HG02884 (cell line): ENCODE results near the gene TNNI3K.

Experiments
- ATAC-seq: cut with Tn5 transposase; IDR thresholded peaks from one replicate; pipeline ENCODE4 v1.9.1; 2021; ENCODE audit warnings: mild to moderate bottlenecking, moderate library complexity; ENCODE audit not compliant: unreplicated experiment

Gene TNNI3K

GRCh38 chr1:74431531-74431930 lies 196.3 kb downstream of the TNNI3K start:
- ATAC-seq, result no peak

DNA sequence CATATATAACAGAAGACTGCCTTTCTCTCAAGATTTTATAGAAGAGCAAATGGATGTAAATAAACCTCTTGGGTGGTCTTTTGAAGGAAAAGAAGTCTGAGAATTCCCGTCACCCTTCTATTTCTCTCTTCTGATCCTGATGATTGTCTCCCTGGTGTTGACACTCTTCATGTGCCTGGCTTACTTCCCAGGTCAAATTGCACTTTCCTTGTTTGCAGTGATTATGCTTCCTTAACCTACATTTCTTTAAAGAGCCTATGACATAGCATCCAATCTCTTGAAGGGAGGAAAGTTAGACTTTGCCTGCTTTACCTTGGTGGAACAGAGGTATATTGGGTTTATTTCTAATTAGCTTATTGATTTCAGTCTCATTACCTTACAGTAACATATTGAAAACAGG lies 197.1 kb downstream of the TNNI3K start:
- ATAC-seq, result no peak

DNA sequence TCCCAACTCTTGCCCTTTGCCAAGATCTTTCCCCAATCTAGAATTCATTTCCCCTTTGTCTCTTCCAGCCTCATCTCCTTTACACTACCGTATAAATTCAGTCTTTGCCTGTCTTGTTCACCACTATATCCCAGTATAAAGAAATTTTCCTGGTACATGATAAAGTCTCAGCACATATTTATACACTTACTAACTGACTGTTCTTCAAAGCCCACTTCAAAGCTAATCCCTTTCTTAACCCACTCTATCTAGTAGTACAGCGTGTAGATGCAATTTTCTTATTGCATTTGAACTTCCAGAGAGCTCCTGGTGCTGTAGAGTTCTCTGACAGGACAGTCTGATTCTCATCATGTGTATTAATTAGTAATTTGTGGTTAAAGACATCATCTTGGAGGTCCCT lies 199.1 kb downstream of the TNNI3K start:
- ATAC-seq, result no peak

DNA sequence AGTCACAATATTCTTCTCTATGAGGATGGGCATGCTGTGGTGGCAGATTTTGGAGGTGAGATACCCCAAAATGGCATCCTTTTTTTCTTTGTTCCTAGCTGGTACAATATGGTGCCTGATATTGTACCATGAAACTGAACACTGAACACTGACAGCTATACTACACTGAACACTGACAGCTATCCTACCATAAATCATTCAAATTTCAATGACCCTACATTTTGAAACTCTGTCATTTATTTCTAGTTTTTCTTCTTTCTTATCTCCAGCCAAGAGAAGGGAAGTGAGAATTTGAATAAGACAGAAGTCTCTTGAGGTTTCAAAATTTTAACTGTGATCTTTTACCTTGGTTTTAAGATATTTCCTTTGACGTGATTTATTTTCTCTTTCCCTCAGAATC lies 200.9 kb downstream of the TNNI3K start:
- no peak for ATAC-seq

DNA sequence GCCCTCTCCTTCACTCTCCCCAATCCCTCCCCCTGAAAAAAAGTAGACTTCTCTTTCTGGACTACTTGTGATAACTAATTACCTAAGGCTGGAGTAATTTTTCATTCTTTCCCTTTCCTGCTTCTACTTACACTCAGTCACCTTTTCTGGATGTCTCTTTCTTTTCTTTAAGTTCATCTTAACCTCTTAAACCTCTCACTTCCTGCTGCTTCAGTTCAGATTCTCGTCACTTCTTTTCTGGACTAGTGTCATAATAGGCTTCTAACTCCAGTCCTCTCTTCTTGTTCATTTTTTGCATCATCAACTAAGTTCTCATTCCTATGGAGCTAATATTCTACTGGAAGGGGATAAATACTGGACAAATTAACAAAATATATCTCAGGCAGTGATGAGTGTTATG lies 201.8 kb downstream of the TNNI3K start:
- ATAC-seq, result no peak

- ATAC-seq, result no peak
Observed at GRCh38 chr1:74452035-74452434, 216.8 kb downstream of the TNNI3K start.

GRCh38 chr1:74453277-74453676 lies 218.1 kb downstream of the TNNI3K start:
- no peak for ATAC-seq

GRCh38 chr1:74455390-74455789 lies 220.2 kb downstream of the TNNI3K start:
- no peak for ATAC-seq

- no peak for ATAC-seq
Observed at GRCh38 chr1:74457253-74457652, 222.1 kb downstream of the TNNI3K start.

DNA sequence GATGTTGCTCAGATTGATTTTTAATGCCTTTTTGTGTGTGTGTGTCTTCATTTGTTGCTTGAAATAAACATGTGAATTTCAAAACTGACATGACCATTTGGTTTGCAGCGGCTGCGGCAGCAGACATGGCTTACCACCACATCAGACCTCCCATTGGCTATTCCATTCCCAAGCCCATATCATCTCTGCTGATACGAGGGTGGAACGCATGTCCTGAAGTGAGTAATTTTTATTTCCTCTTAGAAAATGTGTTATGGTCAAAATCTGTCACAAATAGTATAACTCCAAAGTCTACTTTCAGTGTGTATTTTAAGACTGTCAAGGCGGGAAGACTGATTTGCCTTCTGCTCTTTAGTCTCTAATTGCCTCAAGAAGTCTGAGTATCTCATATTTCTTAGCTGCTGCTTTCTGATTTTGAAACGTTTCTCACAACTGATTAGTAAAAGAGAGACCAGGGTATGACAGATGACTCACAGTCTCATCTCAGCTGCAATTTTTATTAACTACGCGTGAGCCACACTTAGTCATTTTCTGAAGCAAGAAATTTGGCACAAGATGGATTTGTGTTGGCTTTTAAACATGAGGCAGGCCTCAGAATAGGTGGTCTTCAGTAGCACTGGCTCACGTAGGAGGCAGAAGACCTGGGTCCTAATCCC lies 228.3 kb downstream of the TNNI3K start:
- ATAC-seq, result peak; percentile 90

DNA sequence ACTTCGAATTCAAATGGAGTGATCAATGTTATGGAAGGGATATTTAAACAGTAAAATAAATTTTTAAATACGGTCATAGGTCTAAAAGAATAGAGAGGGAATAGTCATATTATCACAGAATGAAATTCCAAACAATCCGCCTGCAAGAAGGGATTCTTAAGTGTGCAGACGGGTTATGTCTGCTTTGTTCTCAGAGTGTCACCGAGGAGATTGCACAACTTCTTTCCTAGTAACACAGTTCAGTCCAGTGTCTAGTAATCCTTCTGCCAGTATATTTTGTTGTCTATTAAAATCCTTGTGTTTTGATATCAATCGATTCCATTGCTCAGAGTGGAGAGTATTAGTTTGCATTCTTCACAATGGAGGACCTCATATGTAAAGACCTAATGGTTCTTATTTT lies 228.8 kb downstream of the TNNI3K start:
- no peak for ATAC-seq

- ATAC-seq, result no peak
Observed at GRCh38 chr1:74465193-74465681, 230.1 kb downstream of the TNNI3K start.

DNA sequence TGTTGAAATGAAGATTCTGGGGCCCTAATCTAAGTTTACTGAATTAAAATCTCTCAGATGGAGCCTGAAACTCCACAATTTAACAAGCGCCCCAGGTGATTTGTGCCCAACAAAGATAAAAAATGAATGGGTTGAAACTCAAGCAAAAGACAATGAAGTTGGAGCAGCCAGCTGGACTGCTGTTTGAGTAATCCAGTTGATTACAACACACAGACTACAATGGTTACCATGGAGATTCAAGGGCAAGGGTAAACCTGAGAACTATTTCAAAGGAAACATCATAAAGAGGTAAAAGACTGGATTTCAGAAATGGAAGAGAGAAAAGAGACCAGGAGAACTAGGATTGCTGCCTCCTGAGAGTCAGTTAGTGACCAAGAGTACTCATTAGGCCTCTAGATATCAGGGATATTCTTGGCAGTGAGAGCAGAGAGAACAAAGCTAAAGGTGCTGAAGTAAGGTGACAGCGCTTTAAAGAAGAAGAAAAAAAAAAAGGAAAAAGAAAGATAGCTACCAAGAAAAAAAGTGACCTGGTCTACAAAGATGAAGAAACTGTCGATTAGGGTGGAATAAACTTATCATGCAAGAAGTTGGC lies 232.7 kb downstream of the TNNI3K start:
- ATAC-seq, result no peak

- peak; percentile 58 for ATAC-seq
Observed at GRCh38 chr1:74468982-74469603, 233.9 kb downstream of the TNNI3K start.

- no peak for ATAC-seq
Observed at GRCh38 chr1:74470251-74470650, 235.1 kb downstream of the TNNI3K start.

GRCh38 chr1:74470936-74471335 lies 235.7 kb downstream of the TNNI3K start:
- ATAC-seq, result no peak

DNA sequence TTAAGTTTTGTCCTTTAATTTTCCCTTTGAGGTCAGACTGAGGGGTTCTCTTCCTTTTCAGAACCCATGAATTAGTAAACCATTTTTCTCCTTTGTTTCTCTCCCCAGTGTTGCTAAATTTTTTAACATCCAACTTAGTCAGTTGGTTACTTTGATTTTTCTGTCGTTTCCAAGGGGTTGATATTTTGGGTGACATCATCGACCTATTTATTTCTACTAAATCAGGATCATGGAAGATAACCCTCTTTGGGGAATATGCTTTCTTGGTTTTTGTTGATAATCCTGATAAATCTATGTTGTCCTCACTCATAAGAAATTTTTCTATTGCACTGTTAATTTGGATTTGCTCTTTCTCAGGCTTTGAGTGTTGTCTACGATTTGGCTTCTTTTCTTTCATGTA lies 236.3 kb downstream of the TNNI3K start:
- no peak for ATAC-seq

- ATAC-seq, result no peak
Observed at GRCh38 chr1:74474585-74474984, 239.4 kb downstream of the TNNI3K start.

DNA sequence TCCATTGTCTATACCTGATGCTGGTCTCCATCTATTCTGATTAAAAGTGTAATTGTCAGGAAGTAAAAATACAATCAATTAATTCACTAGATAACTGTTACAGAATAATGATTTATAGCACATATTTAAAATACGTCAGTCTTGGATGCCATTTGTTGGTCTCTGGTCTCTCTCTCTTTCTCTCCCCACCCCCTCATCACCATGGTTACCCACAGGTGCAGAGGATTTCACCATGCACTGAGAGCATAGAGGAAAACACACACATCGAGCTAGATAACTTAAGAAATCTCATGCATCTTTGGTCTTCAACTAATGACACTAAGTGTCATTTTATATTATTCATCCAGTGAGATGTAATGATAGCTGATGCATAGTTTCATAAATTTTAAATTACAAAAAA lies 243.8 kb downstream of the TNNI3K start:
- ATAC-seq, result no peak

- ATAC-seq, result no peak
Observed at GRCh38 chr1:74480068-74480467, 244.9 kb downstream of the TNNI3K start.

GRCh38 chr1:74481607-74482006 lies 246.4 kb downstream of the TNNI3K start:
- no peak for ATAC-seq

DNA sequence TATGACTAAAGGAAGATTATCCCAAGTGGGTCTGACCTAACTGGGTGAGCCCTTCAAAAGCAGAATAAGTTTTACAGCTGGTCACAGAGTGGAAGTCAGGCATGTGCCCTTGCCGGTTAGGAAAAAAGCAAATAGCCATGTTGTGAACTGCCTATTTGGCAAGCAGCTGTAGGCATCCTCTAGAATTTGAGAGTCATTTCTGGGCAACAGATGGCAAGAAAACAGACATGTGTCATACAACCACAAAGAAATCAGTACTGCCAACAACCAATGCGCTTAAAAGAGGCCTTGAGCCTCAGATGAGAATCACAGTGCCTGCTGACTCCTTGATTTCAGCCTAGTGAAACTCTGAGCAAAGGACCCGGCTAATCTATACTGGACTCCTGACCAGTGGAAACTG lies 250.4 kb downstream of the TNNI3K start:
- no peak for ATAC-seq
